Measurements from ENCODE around the gene CYB561D2.

DNA sequence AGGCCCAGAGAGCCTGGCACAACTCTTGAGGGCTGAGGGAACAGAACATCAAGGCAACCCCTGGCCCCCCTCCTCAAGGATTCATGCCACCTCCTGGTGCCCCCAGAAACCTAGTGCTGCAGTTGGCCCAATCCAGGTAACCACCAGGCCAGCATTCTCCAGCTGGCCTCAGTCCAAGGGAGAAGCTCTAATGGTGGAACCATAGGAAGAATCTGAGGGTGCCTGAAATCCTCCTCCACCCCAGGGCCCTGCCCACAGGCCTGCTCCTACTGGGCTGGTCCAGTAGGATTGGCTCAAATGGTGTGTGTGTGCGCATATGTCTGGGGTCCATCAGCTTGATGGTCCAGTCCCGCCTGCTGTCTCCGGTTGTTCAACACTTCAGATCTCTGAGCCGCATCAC, 35.8 kb upstream of the CYB561D2 start:
- TF ChIP-seq, protein P1, sequence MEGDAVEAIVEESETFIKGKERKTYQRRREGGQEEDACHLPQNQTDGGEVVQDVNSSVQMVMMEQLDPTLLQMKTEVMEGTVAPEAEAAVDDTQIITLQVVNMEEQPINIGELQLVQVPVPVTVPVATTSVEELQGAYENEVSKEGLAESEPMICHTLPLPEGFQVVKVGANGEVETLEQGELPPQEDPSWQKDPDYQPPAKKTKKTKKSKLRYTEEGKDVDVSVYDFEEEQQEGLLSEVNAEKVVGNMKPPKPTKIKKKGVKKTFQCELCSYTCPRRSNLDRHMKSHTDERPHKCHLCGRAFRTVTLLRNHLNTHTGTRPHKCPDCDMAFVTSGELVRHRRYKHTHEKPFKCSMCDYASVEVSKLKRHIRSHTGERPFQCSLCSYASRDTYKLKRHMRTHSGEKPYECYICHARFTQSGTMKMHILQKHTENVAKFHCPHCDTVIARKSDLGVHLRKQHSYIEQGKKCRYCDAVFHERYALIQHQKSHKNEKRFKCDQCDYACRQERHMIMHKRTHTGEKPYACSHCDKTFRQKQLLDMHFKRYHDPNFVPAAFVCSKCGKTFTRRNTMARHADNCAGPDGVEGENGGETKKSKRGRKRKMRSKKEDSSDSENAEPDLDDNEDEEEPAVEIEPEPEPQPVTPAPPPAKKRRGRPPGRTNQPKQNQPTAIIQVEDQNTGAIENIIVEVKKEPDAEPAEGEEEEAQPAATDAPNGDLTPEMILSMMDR (IDR thresholded peaks at IDR 0.05; ENCODE audit: low read depth, low read length, poor library complexity, severe bottlenecking): no peak
- no peak for TF ChIP-seq EZH2phosphoT487 (IDR thresholded peaks at IDR 0.05; ENCODE audit: borderline replicate concordance, low read length)
